Activated CD8-positive, alpha-beta memory T cell treated with anti-CD3 and anti-CD28 coated beads, Interleukin-2, amount 50 U/mL, for 24 hours (primary cell): ENCODE results near the gene NT5DC1.

ENCODE experiments used
- DNase-seq: peaks from one replicate; pipeline ENCODE4 v3.0.0-alpha.2; 2020; ENCODE audit errors: extremely low read depth

The NT5DC1 gene

DNA sequence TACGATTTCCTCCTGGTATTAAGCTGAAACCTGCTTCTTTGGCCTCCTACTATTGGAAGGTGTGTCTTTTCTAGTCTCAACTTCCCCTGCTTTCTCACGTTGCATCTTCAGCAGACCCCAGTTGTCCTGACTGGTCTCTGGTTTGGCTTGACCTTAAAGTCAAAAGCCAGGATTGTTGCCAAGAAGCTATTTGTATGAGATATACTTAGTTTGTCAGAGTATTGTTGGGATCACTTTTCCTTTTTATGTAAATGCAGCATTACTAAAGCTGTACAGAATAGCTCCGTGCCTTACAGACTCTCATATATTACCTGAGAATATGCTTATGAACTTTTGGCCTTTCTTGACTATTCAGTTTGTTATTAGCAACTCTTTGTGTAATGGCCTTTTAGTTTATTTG lies 92.1 kb downstream of the NT5DC1 start:
- no peak for DNase-seq

DNA sequence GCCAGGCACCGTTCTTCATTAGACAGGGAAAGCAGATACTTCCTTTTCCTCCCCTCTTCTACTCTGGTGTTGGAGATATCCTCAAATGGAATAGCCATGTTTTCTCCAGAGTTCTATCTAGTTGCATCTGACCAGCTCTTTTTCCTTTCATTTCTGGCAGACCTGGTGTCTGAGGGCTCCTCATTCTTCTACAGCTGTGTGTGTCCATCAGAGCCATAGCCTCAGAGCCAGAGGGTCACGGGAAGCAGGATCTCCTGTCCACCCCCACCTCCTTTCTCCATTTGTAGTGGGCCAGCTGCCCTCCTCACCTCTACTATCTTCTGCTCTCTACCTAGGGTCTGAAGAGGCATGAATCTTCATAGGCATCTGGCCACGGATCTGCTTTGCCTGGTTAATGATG lies 96.2 kb downstream of the NT5DC1 start:
- no peak for DNase-seq

DNA sequence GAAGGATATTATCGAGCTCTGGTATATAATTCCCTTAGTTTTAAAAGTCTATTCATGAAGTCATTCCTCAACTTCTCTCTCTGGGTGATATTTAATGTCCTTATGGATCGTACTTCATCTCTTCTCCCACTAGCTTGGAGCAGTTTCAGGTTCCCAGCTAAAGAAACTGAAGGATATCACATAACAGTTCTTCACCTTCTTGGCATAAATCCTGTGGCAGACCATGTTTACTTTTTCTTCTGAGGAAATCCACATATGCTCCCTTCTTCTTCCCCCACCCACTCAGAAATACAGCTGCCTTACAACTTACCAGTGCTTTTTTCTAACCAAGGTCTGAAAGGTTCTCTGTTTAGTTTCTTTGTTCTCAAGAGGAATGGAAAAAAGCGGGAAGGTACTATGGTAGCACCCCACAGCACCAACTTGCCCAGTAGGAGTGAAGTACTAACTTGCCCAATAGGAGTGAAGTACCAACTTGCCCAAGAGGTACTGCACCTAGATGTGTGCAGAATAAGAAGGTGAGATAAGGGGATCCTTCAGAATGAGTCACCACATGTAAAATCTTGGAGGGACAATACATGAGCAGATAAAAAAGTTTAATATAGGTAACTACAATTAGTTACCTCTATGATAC lies 100.1 kb downstream of the NT5DC1 start:
- DNase-seq: no peak

DNA sequence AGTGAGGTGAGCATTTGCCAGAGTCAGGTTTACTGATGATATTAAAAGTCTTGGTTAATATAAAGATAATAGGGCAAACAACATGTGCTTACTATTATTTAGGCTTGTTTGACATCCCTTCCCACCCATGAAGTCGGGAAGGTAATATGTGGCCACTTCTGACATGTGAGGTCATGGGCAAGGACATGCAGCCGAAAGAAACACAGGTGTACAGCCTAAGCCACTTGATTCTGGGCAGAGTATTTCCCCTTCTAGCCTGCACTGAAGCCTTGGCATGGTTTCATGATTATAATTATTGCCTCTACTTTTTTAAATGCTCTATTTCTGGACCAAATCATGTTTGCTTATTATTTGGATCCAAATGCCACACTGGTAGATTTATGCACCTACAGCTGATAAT lies 100.9 kb downstream of the NT5DC1 start:
- no peak for DNase-seq

DNA sequence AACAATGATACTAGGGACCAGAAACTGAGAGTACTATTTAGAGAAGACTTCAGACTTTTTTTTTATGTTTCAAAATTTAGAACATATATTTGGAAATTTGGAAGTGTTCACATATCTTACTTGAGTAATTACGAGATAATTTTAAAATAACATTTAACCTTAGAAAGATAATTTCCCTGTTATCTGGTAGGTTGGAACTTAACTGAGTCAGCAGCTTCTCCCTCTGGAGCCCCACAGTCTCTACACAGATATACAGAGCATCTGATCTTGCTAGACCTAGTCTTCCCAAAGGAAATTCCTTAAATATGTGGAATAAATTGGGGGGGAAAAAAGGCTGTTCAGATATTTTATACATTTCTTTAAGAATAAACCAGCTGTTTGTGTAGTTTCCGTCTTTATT lies 104.6 kb downstream of the NT5DC1 start:
- DNase-seq: no peak

DNA sequence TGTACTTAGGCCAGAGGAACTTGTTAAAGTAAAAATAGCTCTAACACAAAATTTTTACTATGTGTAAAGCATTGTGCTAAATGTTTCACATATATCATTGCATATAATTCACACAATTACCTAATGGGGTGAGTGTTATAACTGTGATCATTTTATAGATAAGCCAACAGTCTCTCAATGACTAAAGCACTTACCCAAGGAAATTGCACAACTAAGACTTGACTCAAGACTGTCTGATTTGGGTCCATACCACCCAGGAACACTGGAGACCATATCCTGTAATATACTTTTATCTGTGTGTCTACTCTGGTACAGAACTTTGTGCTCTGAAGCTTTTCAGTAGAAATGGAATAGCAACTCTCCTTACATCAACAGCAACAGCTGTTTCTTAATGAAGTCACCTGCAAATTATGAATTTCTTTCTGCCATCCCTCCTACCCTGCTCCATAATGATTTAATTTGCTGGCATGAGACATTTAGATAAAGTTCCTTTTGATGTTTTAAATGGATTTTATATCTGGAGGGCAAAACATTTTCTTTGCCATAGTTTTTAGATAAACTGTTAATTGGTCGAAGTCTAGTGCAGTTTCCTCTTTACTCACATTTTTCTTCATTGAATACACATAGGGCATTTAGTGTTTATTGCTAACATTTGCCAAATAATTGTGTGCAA lies 105.7 kb downstream of the NT5DC1 start:
- DNase-seq: no peak

DNA sequence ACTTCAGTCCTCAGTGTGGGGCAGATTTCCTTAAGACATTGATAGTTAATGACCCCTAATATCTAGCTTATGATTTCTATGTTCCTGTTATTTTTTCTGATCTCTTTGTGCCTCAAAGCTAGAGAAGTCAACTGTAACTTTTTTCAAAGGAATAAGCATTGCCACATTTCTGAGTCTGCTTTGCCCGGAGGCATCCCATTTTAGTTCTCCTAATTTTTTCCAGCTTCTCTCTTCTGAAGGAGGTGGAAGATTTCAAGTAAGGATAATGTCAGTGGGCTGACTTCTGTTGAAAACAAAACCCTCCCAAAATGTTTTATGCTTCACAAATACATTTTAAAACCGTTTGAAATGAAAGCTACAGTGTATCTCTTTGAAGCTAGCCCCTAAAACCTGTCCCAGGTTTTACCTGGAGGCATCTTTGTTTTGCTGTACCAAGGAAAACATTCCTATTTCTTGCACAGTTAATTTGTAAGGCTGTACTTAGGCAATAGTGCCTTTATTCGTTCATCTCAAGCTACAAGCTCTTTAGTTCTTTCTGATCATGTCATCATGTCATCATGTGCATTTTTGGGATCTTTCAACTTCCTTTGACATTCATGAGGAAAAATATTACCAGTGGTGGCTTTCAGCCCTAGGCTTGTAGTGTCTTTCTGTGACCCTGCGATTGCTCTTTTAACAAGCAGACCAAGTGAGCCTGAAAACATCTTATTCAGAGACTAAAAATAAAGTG lies 107.6 kb downstream of the NT5DC1 start:
- DNase-seq: no peak

DNA sequence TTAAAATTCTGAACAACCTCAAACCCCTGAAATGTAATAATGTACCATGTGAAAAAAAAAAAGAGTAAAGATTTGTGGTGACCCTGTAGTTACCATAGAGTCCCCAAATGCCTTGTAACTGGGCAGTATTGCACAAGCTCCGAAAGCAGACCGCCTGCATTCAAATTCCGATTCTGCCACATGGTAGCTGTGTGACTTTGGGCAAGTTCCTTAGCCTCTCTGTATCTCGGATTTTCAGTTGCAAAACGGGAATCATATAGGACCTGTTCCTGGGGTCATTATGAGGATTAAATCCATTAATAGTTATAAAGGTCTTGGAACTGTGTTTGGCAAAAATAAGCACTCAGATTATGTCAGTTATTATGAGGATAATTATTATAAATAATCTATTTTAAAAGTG lies 109.7 kb downstream of the NT5DC1 start:
- no peak for DNase-seq

DNA sequence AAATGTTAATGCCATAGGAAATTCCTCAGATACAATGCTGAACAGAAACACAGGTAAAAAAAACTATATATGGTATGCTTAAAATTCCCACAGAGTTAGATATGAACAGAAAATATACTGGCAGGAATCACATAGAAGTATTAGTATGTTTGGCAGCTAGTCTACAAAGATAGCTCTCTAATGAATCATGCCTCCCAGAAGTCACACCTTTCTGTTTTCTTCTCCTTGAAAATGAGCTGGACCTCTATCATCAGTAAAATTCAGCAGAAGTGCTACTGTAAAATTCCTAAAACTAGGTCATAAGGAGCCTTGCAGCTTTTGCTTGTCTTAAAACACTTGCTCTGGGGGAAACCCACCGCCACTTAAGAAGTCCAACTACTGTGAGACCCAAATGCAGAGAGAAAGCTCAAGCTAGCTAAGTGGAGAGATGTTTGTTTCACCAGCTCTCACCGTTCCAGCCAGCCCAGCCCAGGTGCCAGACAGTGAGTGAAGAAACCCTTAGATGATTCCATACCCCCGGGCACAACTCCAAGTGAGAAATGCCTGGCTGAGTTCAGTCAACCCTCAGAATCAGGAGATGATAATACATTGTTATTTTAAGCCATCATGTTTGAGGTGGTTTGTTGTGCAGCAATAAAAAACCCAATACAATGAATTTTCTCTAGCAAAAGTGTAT lies 110.2 kb downstream of the NT5DC1 start:
- DNase-seq: no peak

DNA sequence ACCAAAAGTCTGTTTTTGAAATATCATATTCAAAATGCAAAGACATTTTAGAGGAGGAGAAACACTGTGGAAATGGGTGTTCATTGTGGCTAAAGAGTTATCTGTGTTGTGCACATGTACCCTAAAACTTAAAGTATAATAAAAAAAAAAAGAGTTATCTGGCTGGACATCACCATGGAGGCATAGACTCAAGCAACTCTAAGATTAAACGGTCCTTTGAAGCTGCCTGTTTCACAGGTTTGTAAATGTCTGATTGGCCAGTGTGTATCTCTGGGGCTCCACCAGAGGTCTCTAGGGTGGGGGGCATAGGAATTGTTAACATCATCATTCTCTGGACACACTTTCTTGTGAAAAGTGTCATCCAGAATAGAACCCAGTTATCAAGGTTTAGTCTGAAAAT lies 114.0 kb downstream of the NT5DC1 start:
- no peak for DNase-seq

DNA sequence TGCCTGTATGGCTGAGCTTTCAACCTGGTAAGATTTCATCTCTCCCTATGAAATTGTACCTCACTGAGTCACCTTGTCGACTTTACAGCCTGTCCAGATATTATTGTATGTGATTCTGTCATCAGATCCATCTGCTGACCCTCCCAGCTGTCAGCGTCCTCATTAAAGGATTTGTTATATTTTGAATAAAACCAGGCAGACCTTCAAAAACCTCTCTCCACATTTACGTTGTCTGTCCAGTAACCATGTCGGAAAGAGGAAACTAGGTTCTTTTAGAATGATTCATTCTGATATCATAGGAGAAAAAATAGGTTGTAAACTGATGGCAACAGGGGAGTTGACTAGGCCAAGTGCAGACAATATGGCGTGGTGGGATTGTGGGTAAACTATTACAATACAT lies 114.8 kb downstream of the NT5DC1 start:
- no peak for DNase-seq

DNA sequence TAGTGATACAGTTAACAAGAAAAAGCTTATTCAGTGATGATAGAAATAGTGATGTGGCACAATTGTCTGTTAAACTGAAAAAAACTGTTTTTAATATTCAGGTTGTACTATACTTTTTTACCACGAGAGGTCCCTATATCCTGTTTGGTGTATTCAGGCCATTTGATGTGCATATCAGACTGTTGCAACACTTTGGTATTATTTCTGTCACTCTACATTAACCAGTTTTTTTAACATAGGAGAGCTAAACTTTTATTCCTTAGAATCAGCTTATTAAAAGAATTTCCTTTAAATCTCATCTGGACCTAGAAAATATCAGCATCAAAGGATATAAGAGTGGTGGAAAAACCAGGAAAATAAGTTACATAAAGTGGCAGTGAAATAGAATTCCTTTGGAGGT lies 116.4 kb downstream of the NT5DC1 start:
- no peak for DNase-seq

DNA sequence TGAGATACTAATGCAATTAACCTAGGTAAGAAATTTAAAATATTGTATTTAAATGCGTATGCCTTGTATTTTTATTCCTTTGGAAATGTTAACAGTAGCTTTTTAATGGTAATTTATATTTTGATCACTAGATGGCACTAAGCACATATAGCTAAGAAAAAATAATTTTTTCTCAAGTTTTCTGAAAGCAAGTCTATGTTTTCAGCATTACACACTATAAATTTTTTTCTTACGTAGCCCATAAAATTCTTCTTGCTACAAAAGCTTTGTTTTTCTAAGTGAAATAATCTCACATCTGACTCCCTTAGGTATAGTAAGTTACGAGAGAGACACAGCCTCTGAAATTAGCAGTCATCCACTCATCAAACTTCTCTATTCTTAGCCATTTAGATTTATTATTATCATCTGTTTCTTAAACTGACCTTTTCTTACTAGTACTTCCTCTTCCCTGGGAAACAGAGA lies 117.5 kb downstream of the NT5DC1 start:
- DNase-seq: no peak

DNA sequence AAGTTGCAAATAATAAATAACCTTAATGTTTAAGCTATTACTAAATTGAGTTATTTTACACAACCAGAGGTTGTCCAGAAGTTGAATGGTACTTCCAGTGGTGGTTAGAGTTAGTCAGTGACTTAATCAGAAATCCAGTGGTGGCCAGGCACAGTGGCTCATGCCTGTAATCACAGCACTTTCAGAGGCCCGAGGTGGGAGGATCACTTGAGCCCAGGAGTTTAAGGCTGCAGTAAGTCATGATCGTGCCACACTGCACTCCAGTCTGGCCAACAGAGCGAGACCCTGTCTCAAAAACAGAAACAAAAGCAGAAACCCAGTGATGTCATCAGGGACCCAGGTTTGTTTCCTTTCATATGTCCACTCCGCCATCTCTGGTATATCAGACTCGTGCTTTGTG lies 118.2 kb downstream of the NT5DC1 start:
- no peak for DNase-seq

DNA sequence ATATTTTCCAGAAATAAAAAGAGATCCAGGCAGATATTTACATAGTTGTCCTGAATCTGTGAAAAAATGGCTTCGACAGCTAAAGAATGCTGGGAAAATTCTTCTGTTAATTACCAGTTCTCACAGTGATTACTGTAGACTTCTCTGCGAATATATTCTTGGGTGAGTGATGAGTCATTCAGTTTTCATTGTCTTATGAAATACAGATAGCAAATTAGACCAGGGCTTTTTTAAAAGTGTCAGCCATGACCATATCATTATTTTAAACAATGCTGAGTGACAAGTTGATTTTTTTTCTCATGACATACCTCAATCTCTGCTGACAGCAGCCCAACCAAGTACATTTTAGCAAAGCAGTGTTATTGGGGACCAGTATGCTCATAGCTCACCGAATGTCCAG lies 120.4 kb downstream of the NT5DC1 start:
- DNase-seq: no peak

DNA sequence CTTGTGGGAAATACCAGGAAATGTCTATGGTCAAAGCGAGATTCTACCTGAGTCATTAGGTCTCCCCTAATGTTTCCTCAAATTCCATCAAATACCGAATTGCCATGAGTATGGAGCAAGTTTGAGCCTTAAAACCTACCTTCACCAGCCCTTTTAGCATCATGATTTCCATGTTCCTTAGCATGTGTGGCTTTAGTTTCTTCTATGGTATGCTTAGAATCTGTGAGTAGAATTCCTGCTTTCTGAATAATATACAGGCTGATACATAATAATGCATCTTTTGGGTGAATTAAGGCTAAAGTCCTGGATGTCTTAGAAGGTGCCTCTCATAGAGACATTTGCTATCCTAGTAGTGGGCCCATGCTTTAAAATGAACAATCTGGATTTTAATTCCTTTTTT lies 121.3 kb downstream of the NT5DC1 start:
- no peak for DNase-seq

DNA sequence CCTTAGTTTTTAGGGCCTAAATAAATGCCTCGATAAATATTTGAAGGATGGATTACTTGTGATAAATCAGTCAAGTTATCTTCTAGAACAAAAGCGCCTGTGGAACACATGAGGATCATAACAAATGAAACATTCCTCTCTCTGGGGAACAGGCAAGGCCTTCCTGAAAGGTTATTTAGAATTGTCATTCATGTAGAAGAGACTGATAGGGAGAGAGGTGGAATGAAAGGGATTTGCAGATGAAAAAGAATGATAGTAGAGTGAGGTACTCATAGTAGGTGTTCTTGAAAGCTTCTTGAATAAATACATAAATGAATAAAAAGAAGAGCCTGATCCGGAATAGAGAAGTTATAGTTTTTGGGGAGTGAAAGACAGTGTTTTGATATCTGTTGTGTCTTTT lies 122.7 kb downstream of the NT5DC1 start:
- DNase-seq: no peak

DNA sequence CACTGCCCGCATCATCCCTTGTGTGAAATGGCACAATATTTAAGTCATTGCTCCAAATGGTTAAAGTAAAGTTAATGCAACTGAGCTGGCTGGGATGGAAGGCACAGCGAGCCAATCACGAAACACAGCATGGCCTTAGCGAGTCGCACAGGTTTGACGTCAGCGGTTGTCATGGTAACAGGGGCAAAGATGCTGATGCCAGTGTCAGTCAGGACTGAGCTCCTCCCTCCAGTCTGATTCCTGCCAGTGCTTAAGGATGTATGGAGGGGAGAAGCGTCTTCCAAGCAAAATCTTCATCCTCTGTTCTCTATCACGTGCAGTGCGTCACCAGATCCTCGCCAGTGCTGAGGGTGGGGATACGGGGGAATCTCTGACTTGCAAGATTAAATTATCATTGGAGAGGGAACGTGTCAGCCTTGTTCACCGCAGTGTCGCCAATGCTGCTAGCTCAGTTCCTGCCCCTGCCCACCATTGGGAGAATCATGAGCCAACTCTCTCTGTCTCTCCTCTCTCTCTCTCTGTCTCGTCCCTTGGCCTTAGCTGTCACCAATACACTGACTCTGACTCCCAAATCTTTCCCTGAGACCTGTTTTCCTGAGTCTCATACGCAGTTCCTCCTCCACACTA lies 128.7 kb downstream of the NT5DC1 start:
- no peak for DNase-seq

DNA sequence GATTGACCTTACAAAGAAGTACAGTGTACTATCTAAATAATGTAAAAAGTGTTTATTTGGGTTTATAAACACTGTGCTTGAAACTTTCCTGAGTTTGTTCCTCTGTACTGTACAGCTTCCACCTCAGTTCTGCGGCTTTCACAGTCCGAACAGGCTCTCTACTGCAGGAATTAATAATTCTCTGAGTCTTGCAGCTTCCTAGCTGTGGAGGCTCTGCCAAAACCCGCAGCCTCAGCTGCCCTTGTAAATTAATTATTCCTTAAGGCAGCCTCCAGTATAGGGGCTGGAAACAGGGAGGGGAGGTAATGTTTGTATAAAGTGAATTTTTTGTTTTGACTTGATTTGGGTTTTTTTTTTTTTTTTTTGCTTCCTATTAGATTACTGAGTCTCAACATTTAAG lies 134.0 kb downstream of the NT5DC1 start:
- no peak for DNase-seq

DNA sequence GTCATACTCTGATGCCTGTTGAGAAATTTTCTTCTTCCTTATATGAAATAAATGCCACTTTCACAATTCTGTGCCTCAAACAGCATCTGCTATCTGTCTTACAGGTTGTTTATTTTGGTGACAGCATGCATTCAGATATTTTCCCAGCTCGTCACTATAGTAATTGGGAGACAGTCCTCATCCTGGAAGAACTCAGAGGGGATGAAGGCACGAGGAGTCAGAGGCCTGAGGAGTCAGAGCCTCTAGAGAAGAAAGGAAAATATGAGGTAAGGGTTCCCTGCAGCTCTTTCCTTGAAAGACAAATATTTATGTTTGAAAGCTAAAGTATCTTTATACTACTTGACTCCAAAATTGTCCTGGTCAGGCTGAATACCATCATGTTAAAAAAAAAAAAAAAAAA lies 137.4 kb downstream of the NT5DC1 start:
- DNase-seq: no peak

DNA sequence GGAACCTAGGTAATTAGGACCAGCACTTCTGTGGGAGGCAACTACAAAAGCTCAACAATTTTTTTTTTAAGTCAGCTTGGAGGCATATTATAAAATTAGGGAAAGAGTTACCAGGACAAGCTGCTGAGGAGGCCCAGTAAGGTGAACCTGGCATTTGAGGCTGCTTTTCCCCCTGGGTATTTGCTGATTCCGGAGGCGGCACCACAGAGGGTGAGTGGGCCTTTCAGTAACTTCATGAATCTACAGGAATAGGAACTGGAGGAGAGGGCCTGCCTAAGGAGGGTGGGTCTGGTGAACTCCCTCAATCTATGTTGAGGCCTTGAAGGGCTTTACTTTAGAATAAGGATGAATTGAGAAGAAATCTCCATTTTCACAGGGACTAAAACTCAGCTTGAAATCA lies 138.6 kb downstream of the NT5DC1 start:
- no peak for DNase-seq

DNA sequence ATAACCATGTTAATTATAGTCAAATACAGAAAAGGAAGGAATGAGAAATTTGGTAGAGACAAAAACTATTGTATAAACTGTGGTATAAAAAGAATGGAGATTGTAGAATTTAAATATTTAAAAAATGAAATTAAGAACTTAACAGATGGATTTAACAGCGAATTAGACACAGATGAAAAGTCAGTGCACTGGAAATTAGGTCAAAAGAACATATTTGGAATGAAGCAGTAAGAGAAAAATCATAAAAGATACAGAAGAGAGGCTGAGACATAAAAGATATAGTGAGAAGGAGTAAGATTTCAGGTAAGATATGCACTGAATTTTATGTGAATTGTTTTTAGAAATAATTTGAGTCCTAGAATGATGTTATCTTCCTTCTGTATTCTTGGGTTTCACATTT lies 139.2 kb downstream of the NT5DC1 start:
- no peak for DNase-seq
